WTC11 (cell line): ENCODE results near the gene ADAMTS2. TPM values are rescaled to one million over a fixed set of nuclear protein-coding genes. Genes with fewer than 3 reads are reported as not detected.

Experiments
- ATAC-seq: fragments of 200-7000 bp; cut with Tn5 transposase; 2 replicates; pipeline ENCODE4 v1.10.0; 2021; ENCODE audit warnings: mild to moderate bottlenecking, moderate library complexity
- CTCF ChIA-PET: fragments of 300-600 bp; sonication (Branson Sonifier 250); formaldehyde crosslinking; loops from one replicate; lab custom pipeline; 2021; ENCODE audit warnings: antibody characterized with exemption; lab: Charles Lee
- POLR2A ChIA-PET: fragments of 350-600 bp; sonication (Branson Sonifier 250); formaldehyde crosslinking; loops from one replicate; lab custom pipeline; 2021; ENCODE audit warnings: antibody characterized with exemption; lab: Charles Lee
- DNase-seq: peaks from one replicate; pipeline ENCODE4 v3.0.0; 2021; ENCODE audit warnings: low spot score
- H3K27ac Mint-ChIP-seq: 2 replicates; pipeline ENCODE4 v1.8.0; 2021; ENCODE audit warnings: mixed read lengths
- H3K27me3 Mint-ChIP-seq: 2 replicates; pipeline ENCODE4 v1.8.0; 2021; ENCODE audit warnings: low read depth, mild to moderate bottlenecking, moderate library complexity, mixed read lengths
- H3K36me3 Mint-ChIP-seq: 2 replicates; pipeline ENCODE4 v1.8.0; 2021; ENCODE audit warnings: mixed read lengths
- H3K4me1 Mint-ChIP-seq: 2 replicates; pipeline ENCODE4 v1.8.0; 2022; ENCODE audit warnings: mixed read lengths
- H3K4me3 Mint-ChIP-seq: 2 replicates; pipeline ENCODE4 v1.8.0; 2021; ENCODE audit warnings: mild to moderate bottlenecking, moderate library complexity, mixed read lengths
- H3K9me3 Mint-ChIP-seq: 2 replicates; pipeline ENCODE4 v1.8.0; 2021; ENCODE audit warnings: mixed read lengths
- AFF4 ChIP-seq: sonication (generic); formaldehyde crosslinking; IDR thresholded peaks from 2 replicates; pipeline ENCODE4 v1.8.1; 2023; ENCODE audit warnings: mild to moderate bottlenecking, missing genetic modification reagents, borderline replicate concordance
- ATF1 ChIP-seq: sonication (generic); formaldehyde crosslinking; IDR thresholded peaks from 2 replicates; pipeline ENCODE4 v1.8.1; 2023; ENCODE audit warnings: mild to moderate bottlenecking, moderate library complexity, missing genetic modification reagents
- CREM ChIP-seq: sonication (generic); formaldehyde crosslinking; IDR thresholded peaks from 2 replicates; pipeline ENCODE4 v1.8.1; 2022; ENCODE audit warnings: mild to moderate bottlenecking, missing genetic modification reagents, moderate library complexity
- IRF2 ChIP-seq: sonication (generic); formaldehyde crosslinking; IDR thresholded peaks from 2 replicates; pipeline ENCODE4 v1.8.0; 2022; ENCODE audit warnings: low read depth, missing genetic modification reagents, borderline replicate concordance
- JUN ChIP-seq: sonication (generic); formaldehyde crosslinking; IDR thresholded peaks from 2 replicates; pipeline ENCODE4 v1.8.0; 2023; ENCODE audit warnings: mild to moderate bottlenecking, missing genetic modification reagents
- USF1 ChIP-seq: sonication (generic); formaldehyde crosslinking; IDR thresholded peaks from 2 replicates; pipeline ENCODE4 v1.8.0; 2022; ENCODE audit warnings: mild to moderate bottlenecking, missing genetic modification reagents
- ZBTB21 ChIP-seq: sonication (generic); formaldehyde crosslinking; IDR thresholded peaks from 2 replicates; pipeline ENCODE4 v1.8.1; 2023; ENCODE audit warnings: mild to moderate bottlenecking, missing genetic modification reagents, borderline replicate concordance
- ZNF138 ChIP-seq: sonication (generic); formaldehyde crosslinking; conservative IDR thresholded peaks from 2 replicates; pipeline ENCODE4 v1.8.1; 2022; ENCODE audit warnings: mild to moderate bottlenecking, moderate library complexity, missing genetic modification reagents
- ZNF396 ChIP-seq: fragments of 250-450 bp; sonication (Bioruptor Pico); IDR thresholded peaks from 2 replicates; pipeline ENCODE4 v1.8.0; 2021; ENCODE audit warnings: mild to moderate bottlenecking, moderate library complexity, borderline replicate concordance
- ZNF423 ChIP-seq: fragments of 250-450 bp; sonication (Bioruptor Pico); IDR thresholded peaks from 2 replicates; pipeline ENCODE4 v2.1.2; 2022; ENCODE audit warnings: mild to moderate bottlenecking, moderate library complexity
- total RNA-seq: library from RNA; stranded (reverse); gene quantifications from 3 replicates; pipeline ENCODE4 v1.2.3, GENCODE V29; 2021
- TF ChIP-seq, protein P1 (sequence below): sonication (generic); formaldehyde crosslinking; IDR thresholded peaks from 2 replicates; pipeline ENCODE4 v1.8.0; 2023; ENCODE audit warnings: missing genetic modification reagents, mild to moderate bottlenecking, borderline replicate concordance
- TF ChIP-seq, protein P2 (sequence below): fragments of 250-450 bp; sonication (Bioruptor Pico); conservative IDR thresholded peaks from 2 replicates; pipeline ENCODE4 v1.9.0; 2021; ENCODE audit warnings: mild to moderate bottlenecking
- TF ChIP-seq, protein P3 (sequence below): sonication (generic); formaldehyde crosslinking; IDR thresholded peaks from 2 replicates; pipeline ENCODE4 v1.8.1; 2023; ENCODE audit warnings: mild to moderate bottlenecking, missing genetic modification reagents, moderate library complexity

ADAMTS2 gene
- total RNA-seq, 1 experiment from 2014 or later: 11.2 TPM

DNA sequence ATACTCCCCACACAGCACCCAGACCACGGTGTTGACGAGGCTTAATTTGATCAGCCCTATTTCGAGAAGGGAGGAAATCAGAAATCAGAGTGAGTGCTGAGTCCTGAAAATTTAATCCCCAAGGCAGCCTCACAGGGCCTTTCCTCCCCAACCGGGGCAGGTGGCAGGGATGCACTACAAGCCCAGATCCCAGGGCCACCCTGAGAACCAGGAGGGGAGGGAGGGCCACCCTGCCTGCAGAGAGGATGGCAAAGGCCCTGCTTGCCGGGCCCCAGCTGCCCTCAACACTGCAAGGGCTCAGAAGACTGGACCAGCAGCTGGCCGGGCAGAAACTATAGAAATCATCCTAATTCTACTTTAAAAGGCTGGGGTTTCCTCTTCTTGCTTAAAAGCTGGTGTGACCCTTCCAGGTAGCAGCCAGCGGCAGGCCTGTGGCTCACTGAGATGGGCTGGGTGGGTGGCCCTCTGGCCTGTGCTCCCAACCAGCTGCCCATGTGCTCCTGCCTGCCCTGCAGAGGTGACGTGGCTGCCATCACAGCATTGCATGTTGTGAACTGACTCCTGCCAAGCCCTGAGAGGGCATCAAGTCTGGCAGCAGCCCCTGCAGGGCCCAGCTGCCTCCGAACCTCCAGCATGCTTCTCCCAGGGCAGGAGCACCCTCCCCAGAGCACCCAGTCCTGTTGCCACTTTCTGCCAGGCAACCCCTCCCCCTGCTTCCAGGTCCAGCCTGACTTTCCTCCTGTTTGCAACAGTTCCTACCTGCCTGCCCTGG lies 122.8 kb downstream of the ADAMTS2 start:
- H3K27ac Mint-ChIP-seq: peak overlapping the region; percentile 68; the same call in 1 of the 2 replicates
- peaks cover 26% of the 10 kb centered on the region for H3K36me3 Mint-ChIP-seq
- peaks cover 25% of the 10 kb centered on the region for H3K9me3 Mint-ChIP-seq
- ATAC-seq (no peak), DNase-seq (no peak)
- H3K4me1 Mint-ChIP-seq: peaks cover 9% of the 10 kb centered on the region
- ChIA-PET CTCF (no interaction called here), POLR2A (no interaction called here)
- peaks cover 5% of the 10 kb centered on the region for H3K27me3 Mint-ChIP-seq
- TF ChIP-seq, protein P1, sequence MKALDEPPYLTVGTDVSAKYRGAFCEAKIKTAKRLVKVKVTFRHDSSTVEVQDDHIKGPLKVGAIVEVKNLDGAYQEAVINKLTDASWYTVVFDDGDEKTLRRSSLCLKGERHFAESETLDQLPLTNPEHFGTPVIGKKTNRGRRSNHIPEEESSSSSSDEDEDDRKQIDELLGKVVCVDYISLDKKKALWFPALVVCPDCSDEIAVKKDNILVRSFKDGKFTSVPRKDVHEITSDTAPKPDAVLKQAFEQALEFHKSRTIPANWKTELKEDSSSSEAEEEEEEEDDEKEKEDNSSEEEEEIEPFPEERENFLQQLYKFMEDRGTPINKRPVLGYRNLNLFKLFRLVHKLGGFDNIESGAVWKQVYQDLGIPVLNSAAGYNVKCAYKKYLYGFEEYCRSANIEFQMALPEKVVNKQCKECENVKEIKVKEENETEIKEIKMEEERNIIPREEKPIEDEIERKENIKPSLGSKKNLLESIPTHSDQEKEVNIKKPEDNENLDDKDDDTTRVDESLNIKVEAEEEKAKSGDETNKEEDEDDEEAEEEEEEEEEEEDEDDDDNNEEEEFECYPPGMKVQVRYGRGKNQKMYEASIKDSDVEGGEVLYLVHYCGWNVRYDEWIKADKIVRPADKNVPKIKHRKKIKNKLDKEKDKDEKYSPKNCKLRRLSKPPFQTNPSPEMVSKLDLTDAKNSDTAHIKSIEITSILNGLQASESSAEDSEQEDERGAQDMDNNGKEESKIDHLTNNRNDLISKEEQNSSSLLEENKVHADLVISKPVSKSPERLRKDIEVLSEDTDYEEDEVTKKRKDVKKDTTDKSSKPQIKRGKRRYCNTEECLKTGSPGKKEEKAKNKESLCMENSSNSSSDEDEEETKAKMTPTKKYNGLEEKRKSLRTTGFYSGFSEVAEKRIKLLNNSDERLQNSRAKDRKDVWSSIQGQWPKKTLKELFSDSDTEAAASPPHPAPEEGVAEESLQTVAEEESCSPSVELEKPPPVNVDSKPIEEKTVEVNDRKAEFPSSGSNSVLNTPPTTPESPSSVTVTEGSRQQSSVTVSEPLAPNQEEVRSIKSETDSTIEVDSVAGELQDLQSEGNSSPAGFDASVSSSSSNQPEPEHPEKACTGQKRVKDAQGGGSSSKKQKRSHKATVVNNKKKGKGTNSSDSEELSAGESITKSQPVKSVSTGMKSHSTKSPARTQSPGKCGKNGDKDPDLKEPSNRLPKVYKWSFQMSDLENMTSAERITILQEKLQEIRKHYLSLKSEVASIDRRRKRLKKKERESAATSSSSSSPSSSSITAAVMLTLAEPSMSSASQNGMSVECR (CRISPR knock-in tag): no peak
- TF ChIP-seq CREM (no peak), ATF1 (CRISPR knock-in tag) (no peak), JUN (CRISPR knock-in tag) (no peak), AFF4 (CRISPR knock-in tag) (no peak), IRF2 (CRISPR knock-in tag) (no peak), ZNF396 (no peak), USF1 (CRISPR knock-in tag) (no peak), ZNF423 (CRISPR knock-in tag) (no peak), ZNF138 (CRISPR knock-in tag) (no peak)
- TF ChIP-seq, protein P2, sequence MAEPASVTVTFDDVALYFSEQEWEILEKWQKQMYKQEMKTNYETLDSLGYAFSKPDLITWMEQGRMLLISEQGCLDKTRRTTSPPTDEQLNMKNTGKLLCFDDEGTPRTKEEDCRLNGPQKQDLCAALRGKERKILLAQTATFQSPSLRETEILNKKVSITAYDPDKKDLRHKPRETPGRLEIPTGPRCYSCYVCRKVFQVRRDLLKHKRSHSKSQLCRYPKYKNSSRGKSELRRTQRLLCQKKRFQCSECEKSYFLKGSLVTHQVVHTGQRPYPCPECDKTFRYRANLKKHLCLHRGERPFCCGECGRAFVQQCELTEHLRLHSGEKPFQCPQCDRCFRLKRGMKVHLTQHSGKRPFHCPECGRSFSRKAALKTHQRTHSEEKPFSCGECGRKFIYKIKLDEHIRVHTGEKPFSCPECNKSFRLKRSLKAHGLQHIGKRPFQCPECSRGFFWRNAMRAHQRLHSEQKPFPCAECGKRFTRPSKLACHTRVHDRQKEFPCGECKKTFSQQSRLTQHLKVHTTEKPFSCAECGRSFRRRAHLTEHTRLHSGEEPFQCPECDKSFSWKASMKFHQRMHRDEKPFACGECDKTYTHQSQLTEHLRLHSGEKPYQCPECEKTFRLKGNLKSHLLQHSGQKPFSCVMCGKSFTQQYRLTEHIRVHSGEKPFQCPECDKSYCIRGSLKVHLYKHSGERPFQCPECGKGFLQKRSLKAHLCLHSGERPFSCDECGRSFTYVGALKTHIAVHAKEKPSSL (CRISPR knock-in tag): no peak
- TF ChIP-seq, protein P3, sequence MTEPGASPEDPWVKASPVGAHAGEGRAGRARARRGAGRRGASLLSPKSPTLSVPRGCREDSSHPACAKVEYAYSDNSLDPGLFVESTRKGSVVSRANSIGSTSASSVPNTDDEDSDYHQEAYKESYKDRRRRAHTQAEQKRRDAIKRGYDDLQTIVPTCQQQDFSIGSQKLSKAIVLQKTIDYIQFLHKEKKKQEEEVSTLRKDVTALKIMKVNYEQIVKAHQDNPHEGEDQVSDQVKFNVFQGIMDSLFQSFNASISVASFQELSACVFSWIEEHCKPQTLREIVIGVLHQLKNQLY (CRISPR knock-in tag): no peak
- H3K4me3 Mint-ChIP-seq: no peak overlapping the region

DNA sequence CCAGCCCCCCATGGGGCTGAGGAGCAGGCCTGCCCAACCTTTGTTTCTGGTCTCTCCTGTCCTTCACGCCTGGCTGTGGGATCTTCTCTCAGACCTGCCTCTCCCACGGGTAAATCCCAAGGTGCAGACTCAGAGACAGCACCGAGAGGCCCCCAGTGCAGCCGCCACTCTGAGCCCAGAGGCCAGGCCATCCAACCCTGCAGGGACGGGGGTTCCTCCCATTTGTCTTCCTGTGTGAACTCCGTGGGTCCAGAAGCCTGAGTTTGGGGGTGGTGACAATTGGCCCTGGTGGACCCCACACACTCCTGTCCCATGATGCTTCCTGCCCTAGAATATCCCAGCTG lies 123.4 kb downstream of the ADAMTS2 start:
- H3K27ac Mint-ChIP-seq: no peak overlapping the region; the same call in 1 of the 2 replicates
- DNase-seq (no peak), ATAC-seq (no peak)
- H3K36me3 Mint-ChIP-seq: peaks cover 26% of the 10 kb centered on the region
- no peak for TF ChIP-seq ZBTB21 (CRISPR knock-in tag)
- POLR2A ChIA-PET: no interaction called here
- H3K27me3 Mint-ChIP-seq: peaks cover 5% of the 10 kb centered on the region
- peaks cover 7% of the 10 kb centered on the region for H3K4me1 Mint-ChIP-seq
- CTCF ChIA-PET: no interaction called here
- H3K9me3 Mint-ChIP-seq: peaks cover 25% of the 10 kb centered on the region
- no peak overlapping the region for H3K4me3 Mint-ChIP-seq
